ENCODE measurements around the gene COX6A2.

Gene COX6A2

GRCh38 chr16:31404353-31405064, 23.7 kb downstream of the COX6A2 start:
- no peak for DNase-seq (ENCODE audit: extremely low read depth, low read depth)
- TF ChIP-seq CTCF (IDR thresholded peaks at IDR 0.05; ENCODE audit: low read depth, low read length, missing control alignments): no peak
- H3K4me3 ChIP-seq (replicated peaks; ENCODE audit: low read depth, low read length): peak overlapping the region; percentile 19

- no peak for DNase-seq (ENCODE audit: extremely low read depth, low read depth)
- H3K4me3 ChIP-seq (replicated peaks; ENCODE audit: low read depth, low read length): peak overlapping the region; percentile 19
- TF ChIP-seq CTCF (IDR thresholded peaks at IDR 0.05; ENCODE audit: low read depth, low read length, missing control alignments): no peak
These were observed 24.4 kb downstream of the COX6A2 start for GRCh38 chr16:31403590-31404352.

GRCh38 chr16:31402687-31403086, 25.5 kb downstream of the COX6A2 start:
- TF ChIP-seq CTCF (IDR thresholded peaks at IDR 0.05; ENCODE audit: low read depth, low read length, missing control alignments): no peak
- no peak for DNase-seq (ENCODE audit: extremely low read depth, low read depth)

GRCh38 chr16:31401436-31401835, 26.7 kb downstream of the COX6A2 start:
- TF ChIP-seq CTCF (IDR thresholded peaks at IDR 0.05; ENCODE audit: low read depth, low read length, missing control alignments): no peak
- no peak overlapping the region for H3K4me3 ChIP-seq (replicated peaks; ENCODE audit: low read depth, low read length)
- no peak for DNase-seq (ENCODE audit: extremely low read depth, low read depth)

More at GRCh38 chr16:31402687-31403086, 25.5 kb downstream of the COX6A2 start:
- no peak overlapping the region for H3K4me3 ChIP-seq (replicated peaks; ENCODE audit: low read depth, low read length)

- DNase-seq (ENCODE audit: extremely low read depth, low read depth): no peak
- TF ChIP-seq CTCF (IDR thresholded peaks at IDR 0.05; ENCODE audit: low read depth, low read length, missing control alignments): no peak
These were observed 28.0 kb downstream of the COX6A2 start for GRCh38 chr16:31400191-31400590.

GRCh38 chr16:31397701-31398100, 30.5 kb downstream of the COX6A2 start:
- no peak for DNase-seq (ENCODE audit: extremely low read depth, low read depth)
- TF ChIP-seq CTCF (IDR thresholded peaks at IDR 0.05; ENCODE audit: low read depth, low read length, missing control alignments): no peak
- no peak overlapping the region for H3K4me3 ChIP-seq (replicated peaks; ENCODE audit: low read depth, low read length)

More at GRCh38 chr16:31400191-31400590, 28.0 kb downstream of the COX6A2 start:
- H3K4me3 ChIP-seq (replicated peaks; ENCODE audit: low read depth, low read length): no peak overlapping the region
